ENCODE results near the gene FAM151B.

Gene FAM151B

GRCh38 chr5:80453366-80453765, 34.5 kb upstream of the FAM151B start:
- no peak overlapping the region for H3K4me2 ChIP-seq (ENCODE audit: low read length)
- peaks cover 5 to 8% of the 10 kb centered on the region in 2 experiments for H3K36me3 ChIP-seq (ENCODE audit: control insufficient read depth in 1 of 2, insufficient read depth in 2 of 2, low read length in 2 of 2)
- no peaks in the 10 kb centered on the region for H3K79me2 ChIP-seq (ENCODE audit: control insufficient read depth, insufficient read depth, low read length, poor library complexity)
- H2BK12ac ChIP-seq (ENCODE audit: low read length), result no peak overlapping the region
- H3K9ac ChIP-seq (ENCODE audit: low read length), result no peak overlapping the region
- no peak overlapping the region for H3K23ac ChIP-seq (ENCODE audit: low read length)
- no peaks in the 10 kb centered on the region for H3K27me3 ChIP-seq (ENCODE audit: insufficient read depth, low read length)
- H2AFZ ChIP-seq (ENCODE audit: insufficient read depth, low read length, poor library complexity), result no peak overlapping the region
- H3K9me3 ChIP-seq (ENCODE audit: insufficient read depth, low read depth, low read length), result no peaks in the 10 kb centered on the region
- H4K8ac ChIP-seq (ENCODE audit: low read depth, low read length), result no peak overlapping the region
- H4K91ac ChIP-seq (ENCODE audit: low read depth, low read length), result no peak overlapping the region
- H2AK5ac ChIP-seq (ENCODE audit: low read length), result no peak overlapping the region
- no peak overlapping the region for H3K4me3 ChIP-seq (ENCODE audit: low read depth, low read length)
- no peak overlapping the region for H2BK120ac ChIP-seq (ENCODE audit: insufficient read depth, low read length, poor library complexity)
- H3K27ac ChIP-seq (ENCODE audit: low read depth, low read length), result no peak overlapping the region
- H4K12ac ChIP-seq (ENCODE audit: low read depth, low read length), result no peak overlapping the region
- H3K4me1 ChIP-seq (ENCODE audit: control insufficient read depth in 1 of 2, insufficient read depth in 2 of 2, low read length in 2 of 2), result no peaks in the 10 kb centered on the region
- H3K79me1 ChIP-seq (ENCODE audit: low read length), result no peaks in the 10 kb centered on the region
- no peak overlapping the region for H3K14ac ChIP-seq (ENCODE audit: low read length)
- WGBS (ENCODE audit: extremely low coverage, insufficient coverage, insufficient read length), result no CpG with 5 or more reads among the region's 2 CpGs
- H3K4ac ChIP-seq (ENCODE audit: low read depth, low read length), result no peak overlapping the region
- no peak for DNase-seq
- no peak overlapping the region for H2BK5ac ChIP-seq (ENCODE audit: low read depth, low read length, poor library complexity)
- no peak overlapping the region for H3K18ac ChIP-seq (ENCODE audit: low read length)

- H4K8ac ChIP-seq (ENCODE audit: low read depth, low read length), result no peak overlapping the region
- H4K91ac ChIP-seq (ENCODE audit: low read depth, low read length), result no peak overlapping the region
- H3K79me2 ChIP-seq (ENCODE audit: control insufficient read depth, insufficient read depth, low read length, poor library complexity), result no peaks in the 10 kb centered on the region
- no peak overlapping the region for H2BK120ac ChIP-seq (ENCODE audit: insufficient read depth, low read length, poor library complexity)
- H2BK5ac ChIP-seq (ENCODE audit: low read depth, low read length, poor library complexity), result no peak overlapping the region
- no peak overlapping the region for H3K4me3 ChIP-seq (ENCODE audit: low read depth, low read length)
- H3K9me3 ChIP-seq (ENCODE audit: insufficient read depth, low read depth, low read length), result peaks cover 7% of the 10 kb centered on the region
- H3K23ac ChIP-seq (ENCODE audit: low read length), result no peak overlapping the region
- H3K27me3 ChIP-seq (ENCODE audit: insufficient read depth, low read length), result no peaks in the 10 kb centered on the region
- no peaks in the 10 kb centered on the region for H3K79me1 ChIP-seq (ENCODE audit: low read length)
- H3K4ac ChIP-seq (ENCODE audit: low read depth, low read length), result no peak overlapping the region
- H4K12ac ChIP-seq (ENCODE audit: low read depth, low read length), result no peak overlapping the region
- H3K27ac ChIP-seq (ENCODE audit: low read depth, low read length), result no peak overlapping the region
- no CpG with 5 or more reads among the region's 4 CpGs for WGBS (ENCODE audit: extremely low coverage, insufficient coverage, insufficient read length)
- no peak overlapping the region for H2AFZ ChIP-seq (ENCODE audit: insufficient read depth, low read length, poor library complexity)
- no peak overlapping the region for H2AK5ac ChIP-seq (ENCODE audit: low read length)
- DNase-seq, result no peak
- H3K9ac ChIP-seq (ENCODE audit: low read length), result no peak overlapping the region
- peaks cover 0 to 1% of the 10 kb centered on the region in 2 experiments for H3K4me1 ChIP-seq (ENCODE audit: control insufficient read depth in 1 of 2, insufficient read depth in 2 of 2, low read length in 2 of 2)
- no peak overlapping the region for H3K14ac ChIP-seq (ENCODE audit: low read length)
- H3K36me3 ChIP-seq (ENCODE audit: control insufficient read depth in 1 of 2, insufficient read depth in 2 of 2, low read length in 2 of 2), result peaks cover 16 to 18% of the 10 kb centered on the region in 2 experiments
- H2BK12ac ChIP-seq (ENCODE audit: low read length), result no peak overlapping the region
- no peak overlapping the region for H3K18ac ChIP-seq (ENCODE audit: low read length)
- H3K4me2 ChIP-seq (ENCODE audit: low read length), result no peak overlapping the region
These were observed 24.6 kb upstream of the FAM151B start for GRCh38 chr5:80463269-80463668.

GRCh38 chr5:80466669-80467485, 21.0 kb upstream of the FAM151B start:
- no peaks in the 10 kb centered on the region for H3K79me2 ChIP-seq (ENCODE audit: control insufficient read depth, insufficient read depth, low read length, poor library complexity)

GRCh38 chr5:80468131-80468530, 19.8 kb upstream of the FAM151B start:
- no CpG with 5 or more reads among the region's 1 CpG for WGBS (ENCODE audit: extremely low coverage, insufficient coverage, insufficient read length)
- H3K36me3 ChIP-seq (ENCODE audit: control insufficient read depth in 1 of 2, insufficient read depth in 2 of 2, low read length in 2 of 2), result peaks cover 15 to 16% of the 10 kb centered on the region in 2 experiments
- no peak overlapping the region for H2AFZ ChIP-seq (ENCODE audit: insufficient read depth, low read length, poor library complexity)
- no peak overlapping the region for H4K8ac ChIP-seq (ENCODE audit: low read depth, low read length)
- no peak overlapping the region for H4K91ac ChIP-seq (ENCODE audit: low read depth, low read length)
- H3K4me2 ChIP-seq (ENCODE audit: low read length), result no peak overlapping the region
- H3K79me1 ChIP-seq (ENCODE audit: low read length), result no peaks in the 10 kb centered on the region
- H4K12ac ChIP-seq (ENCODE audit: low read depth, low read length), result no peak overlapping the region
- peak in 1 of 2 donors; percentile 50 for DNase-seq
- H3K14ac ChIP-seq (ENCODE audit: low read length), result no peak overlapping the region
- no peaks in the 10 kb centered on the region for H3K27me3 ChIP-seq (ENCODE audit: insufficient read depth, low read length)
- H2BK120ac ChIP-seq (ENCODE audit: insufficient read depth, low read length, poor library complexity), result no peak overlapping the region
- peaks cover 0 to 1% of the 10 kb centered on the region in 2 experiments for H3K4me1 ChIP-seq (ENCODE audit: control insufficient read depth in 1 of 2, insufficient read depth in 2 of 2, low read length in 2 of 2)
- no peak overlapping the region for H3K4me3 ChIP-seq (ENCODE audit: low read depth, low read length)
- peaks cover 4% of the 10 kb centered on the region for H3K9me3 ChIP-seq (ENCODE audit: insufficient read depth, low read depth, low read length)
- no peak overlapping the region for H3K18ac ChIP-seq (ENCODE audit: low read length)
- no peak overlapping the region for H2BK5ac ChIP-seq (ENCODE audit: low read depth, low read length, poor library complexity)
- no peak overlapping the region for H2AK5ac ChIP-seq (ENCODE audit: low read length)
- no peaks in the 10 kb centered on the region for H3K79me2 ChIP-seq (ENCODE audit: control insufficient read depth, insufficient read depth, low read length, poor library complexity)
- no peak overlapping the region for H3K4ac ChIP-seq (ENCODE audit: low read depth, low read length)
- no peak overlapping the region for H3K9ac ChIP-seq (ENCODE audit: low read length)
- H3K23ac ChIP-seq (ENCODE audit: low read length), result no peak overlapping the region
- H3K27ac ChIP-seq (ENCODE audit: low read depth, low read length), result no peak overlapping the region
- H2BK12ac ChIP-seq (ENCODE audit: low read length), result no peak overlapping the region

More at GRCh38 chr5:80466669-80467485, 21.0 kb upstream of the FAM151B start:
- no peak overlapping the region for H2BK120ac ChIP-seq (ENCODE audit: insufficient read depth, low read length, poor library complexity)
- WGBS (ENCODE audit: extremely low coverage, insufficient coverage, insufficient read length), result no CpG with 5 or more reads among the region's 4 CpGs
- no peak overlapping the region for H3K9ac ChIP-seq (ENCODE audit: low read length)
- H2AK5ac ChIP-seq (ENCODE audit: low read length), result no peak overlapping the region
- no peak overlapping the region for H3K27ac ChIP-seq (ENCODE audit: low read depth, low read length)
- no peaks in the 10 kb centered on the region for H3K79me1 ChIP-seq (ENCODE audit: low read length)
- no peak overlapping the region for H3K4ac ChIP-seq (ENCODE audit: low read depth, low read length)
- no peaks in the 10 kb centered on the region for H3K27me3 ChIP-seq (ENCODE audit: insufficient read depth, low read length)
- H3K4me3 ChIP-seq (ENCODE audit: low read depth, low read length), result no peak overlapping the region
- H3K18ac ChIP-seq (ENCODE audit: low read length), result no peak overlapping the region
- H3K36me3 ChIP-seq (ENCODE audit: control insufficient read depth in 1 of 2, insufficient read depth in 2 of 2, low read length in 2 of 2), result peaks cover 22 to 24% of the 10 kb centered on the region in 2 experiments
- H3K23ac ChIP-seq (ENCODE audit: low read length), result no peak overlapping the region
- no peak overlapping the region for H2AFZ ChIP-seq (ENCODE audit: insufficient read depth, low read length, poor library complexity)
- H4K91ac ChIP-seq (ENCODE audit: low read depth, low read length), result no peak overlapping the region
- peak in 1 of 2 donors; percentile 7 for DNase-seq
- no peak overlapping the region for H3K4me2 ChIP-seq (ENCODE audit: low read length)
- H2BK5ac ChIP-seq (ENCODE audit: low read depth, low read length, poor library complexity), result no peak overlapping the region
- H3K4me1 ChIP-seq (ENCODE audit: control insufficient read depth in 1 of 2, insufficient read depth in 2 of 2, low read length in 2 of 2), result peaks cover 0 to 1% of the 10 kb centered on the region in 2 experiments
- no peak overlapping the region for H4K12ac ChIP-seq (ENCODE audit: low read depth, low read length)
- no peak overlapping the region for H4K8ac ChIP-seq (ENCODE audit: low read depth, low read length)
- H3K9me3 ChIP-seq (ENCODE audit: insufficient read depth, low read depth, low read length), result peaks cover 9% of the 10 kb centered on the region
- H2BK12ac ChIP-seq (ENCODE audit: low read length), result no peak overlapping the region
- H3K14ac ChIP-seq (ENCODE audit: low read length), result no peak overlapping the region

Measured in trophoblast cell (in vitro differentiated cells and primary cell).